Inflammatory macrophage treated with lipopolysaccharide for 4 hours (primary cell): ENCODE results near the gene C16orf86.

Source experiments
- DNase-seq: peaks from one replicate; pipeline ENCODE4 v3.0.0-alpha.2; 2020

C16orf86 gene

DNA sequence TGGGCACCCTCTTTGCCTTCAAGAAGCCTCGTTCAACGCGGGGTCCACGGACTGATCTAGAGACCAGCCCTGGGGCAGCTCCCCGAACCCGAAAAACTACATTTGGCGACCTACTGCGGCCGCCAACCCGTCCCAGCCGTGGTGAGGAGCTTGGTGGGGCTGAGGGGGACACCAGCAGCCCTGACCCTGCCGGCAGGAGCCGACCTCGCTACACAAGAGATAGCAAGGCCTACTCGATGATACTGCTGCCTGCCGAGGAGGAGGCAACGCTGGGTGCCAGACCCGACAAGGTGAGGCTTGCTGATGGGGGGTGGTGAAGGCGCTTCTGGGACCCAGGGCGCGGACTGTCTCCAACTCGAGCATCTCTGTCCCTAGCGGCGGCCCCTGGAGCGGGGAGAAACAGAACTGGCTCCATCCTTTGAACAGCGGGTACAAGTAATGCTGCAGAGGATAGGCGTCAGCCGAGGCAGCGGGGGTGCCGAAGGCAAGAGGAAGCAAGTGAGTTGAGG is 12.2 kb upstream of the C16orf86 start:
- DNase-seq: no peak

- no peak for DNase-seq
These were observed 11.3 kb upstream of the C16orf86 start for GRCh38 chr16:67655363-67655762.

DNA sequence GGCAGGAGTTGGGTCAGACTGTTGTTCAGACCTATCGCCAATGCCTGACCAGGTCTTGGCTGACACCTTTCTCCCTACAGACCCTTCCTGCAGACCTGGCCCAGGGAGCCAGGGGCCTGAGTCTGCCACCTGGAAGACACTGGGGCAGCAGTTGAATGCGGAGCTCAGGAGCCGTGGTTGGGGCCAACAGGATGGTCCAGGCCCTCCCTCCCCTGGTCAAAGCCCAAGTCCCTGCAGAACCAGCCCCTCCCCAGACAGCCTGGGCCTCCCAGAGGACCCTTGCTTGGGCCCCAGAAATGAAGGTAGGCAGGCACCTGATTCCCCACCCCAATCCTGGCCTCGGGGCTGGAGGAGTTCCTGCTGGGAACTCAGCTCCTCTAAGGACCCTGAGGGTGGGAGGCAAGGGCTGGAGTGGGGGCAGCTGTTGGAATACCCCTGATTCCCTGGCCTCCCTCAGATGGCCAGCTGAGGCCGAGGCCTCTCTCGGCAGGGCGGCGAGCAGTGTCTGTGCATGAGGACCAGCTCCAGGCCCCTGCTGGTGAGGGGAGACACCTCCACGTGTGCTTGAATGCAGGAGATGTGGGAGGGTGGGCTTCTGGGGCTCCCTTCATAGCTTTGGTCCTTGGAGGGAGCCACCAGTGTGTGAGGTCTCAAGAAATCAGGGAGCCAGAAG is 10.1 kb upstream of the C16orf86 start:
- no peak for DNase-seq

GRCh38 chr16:67657017-67657608 is 9.5 kb upstream of the C16orf86 start:
- DNase-seq: no peak

DNA sequence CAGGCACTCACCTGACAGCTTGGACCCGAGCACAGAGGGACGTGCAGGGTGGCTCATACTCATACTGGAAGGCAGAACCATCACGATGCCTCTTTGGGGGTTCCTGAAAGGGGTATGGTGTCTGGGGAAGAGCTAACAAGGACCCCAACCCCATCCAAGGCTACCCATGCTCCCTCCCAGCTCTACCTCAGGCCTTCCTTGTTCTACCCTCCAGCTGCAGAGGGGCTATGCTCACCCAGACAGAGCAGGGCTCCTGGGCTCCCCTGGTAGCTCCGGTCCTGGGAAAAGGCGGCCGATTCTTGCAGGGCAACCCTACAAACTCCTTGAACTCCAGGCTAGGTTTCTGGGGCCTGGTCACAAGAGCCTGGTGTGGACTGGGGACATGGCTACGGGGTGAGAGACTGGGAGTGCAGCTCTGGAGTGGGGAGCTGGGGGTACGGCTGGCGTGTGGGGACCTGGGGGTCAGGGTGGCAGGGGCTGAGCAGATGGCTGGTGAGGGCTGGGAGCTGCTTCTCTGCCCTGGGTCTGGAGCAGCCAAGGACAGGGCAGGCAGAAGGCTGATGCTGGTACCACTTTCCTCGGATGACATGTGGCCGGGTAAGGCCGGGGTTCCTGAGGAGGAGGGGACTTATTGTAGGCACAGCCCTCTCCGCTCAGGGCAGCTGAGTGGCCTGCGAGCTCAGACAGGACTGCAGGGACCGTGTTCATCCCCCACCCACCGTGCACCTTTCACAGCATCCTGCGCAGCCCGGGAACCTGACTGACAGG is 8.7 kb upstream of the C16orf86 start:
- no peak for DNase-seq

DNA sequence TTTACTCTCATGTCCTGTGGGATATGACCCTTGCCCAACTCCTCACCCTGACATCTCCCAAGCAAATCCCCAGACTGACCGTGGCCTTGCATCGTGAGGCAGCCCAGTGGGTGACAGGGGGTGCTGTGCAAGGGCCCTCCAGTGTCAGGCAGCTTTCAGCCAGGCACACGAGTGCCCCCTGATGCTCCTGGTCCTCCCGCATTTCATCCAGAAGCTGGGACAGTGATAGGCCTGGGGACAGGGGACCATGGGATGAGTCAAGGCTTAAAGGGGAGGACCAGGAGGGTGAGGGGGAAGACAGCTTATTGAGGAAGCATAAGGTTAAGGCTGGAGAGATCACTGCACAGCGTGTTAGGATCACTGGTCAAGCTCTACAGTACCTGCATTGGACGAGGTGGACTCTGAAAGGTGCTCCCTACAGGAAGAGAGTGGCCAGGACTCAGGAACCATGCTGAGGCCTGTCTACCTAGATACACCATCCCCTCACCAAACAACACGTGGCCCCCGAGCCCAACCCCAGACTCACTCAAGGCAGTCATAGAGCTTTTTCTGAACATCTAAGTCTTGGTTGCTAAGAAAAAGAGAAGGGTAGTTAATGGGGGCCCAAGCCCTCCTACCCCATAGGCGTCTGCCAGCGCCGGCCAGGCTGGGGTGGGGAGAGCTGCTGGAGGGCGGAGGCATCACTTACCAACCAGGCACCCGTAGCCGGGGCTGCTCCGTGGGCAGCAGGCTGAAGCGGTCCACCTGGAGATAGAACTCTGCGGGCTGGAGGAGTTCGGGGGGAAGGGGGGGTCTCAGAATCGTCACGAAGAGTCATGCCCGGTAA is 7.6 kb upstream of the C16orf86 start:
- DNase-seq: no peak

GRCh38 chr16:67659675-67660563 is 6.7 kb upstream of the C16orf86 start, which contains the start of gene ACD:
Gene ACD, minus strand, starts transcription at chr16:67660260. Its CDS starts 40 bp downstream, at chr16:67660220.
- peak; percentile 95 for DNase-seq

DNA sequence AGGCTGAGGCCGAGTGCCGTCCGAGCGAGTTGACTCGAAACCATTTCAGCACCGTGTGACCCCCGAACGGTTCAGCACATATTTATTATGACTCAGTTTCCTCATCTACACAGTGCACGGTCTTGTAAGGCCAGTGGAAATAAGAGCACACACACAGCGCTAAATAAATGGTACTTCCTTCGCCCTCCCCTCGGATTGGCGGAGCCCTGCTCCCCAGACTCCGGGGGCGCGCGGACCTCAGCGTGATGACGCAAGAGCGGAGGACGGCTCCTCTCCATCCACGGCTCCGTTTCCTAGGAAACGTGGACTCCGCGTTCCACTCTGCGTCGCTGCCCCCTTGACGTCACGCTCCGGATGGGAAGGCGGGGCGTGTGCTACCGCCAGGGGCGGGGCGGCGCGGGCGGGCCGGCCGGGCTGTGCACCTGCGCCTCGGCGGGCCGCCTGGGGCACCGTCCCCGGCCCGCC is 6.0 kb upstream of the C16orf86 start, which contains the start of gene PARD6A:
Gene PARD6A (plus strand): TSS at position 397 of the 465 bp plus-strand sequence. CDS start 79 bp downstream, outside the sequence.
- peak; percentile 94 for DNase-seq

- no peak for DNase-seq
These were observed 5.4 kb upstream of the C16orf86 start for GRCh38 chr16:67661101-67661761.

DNA sequence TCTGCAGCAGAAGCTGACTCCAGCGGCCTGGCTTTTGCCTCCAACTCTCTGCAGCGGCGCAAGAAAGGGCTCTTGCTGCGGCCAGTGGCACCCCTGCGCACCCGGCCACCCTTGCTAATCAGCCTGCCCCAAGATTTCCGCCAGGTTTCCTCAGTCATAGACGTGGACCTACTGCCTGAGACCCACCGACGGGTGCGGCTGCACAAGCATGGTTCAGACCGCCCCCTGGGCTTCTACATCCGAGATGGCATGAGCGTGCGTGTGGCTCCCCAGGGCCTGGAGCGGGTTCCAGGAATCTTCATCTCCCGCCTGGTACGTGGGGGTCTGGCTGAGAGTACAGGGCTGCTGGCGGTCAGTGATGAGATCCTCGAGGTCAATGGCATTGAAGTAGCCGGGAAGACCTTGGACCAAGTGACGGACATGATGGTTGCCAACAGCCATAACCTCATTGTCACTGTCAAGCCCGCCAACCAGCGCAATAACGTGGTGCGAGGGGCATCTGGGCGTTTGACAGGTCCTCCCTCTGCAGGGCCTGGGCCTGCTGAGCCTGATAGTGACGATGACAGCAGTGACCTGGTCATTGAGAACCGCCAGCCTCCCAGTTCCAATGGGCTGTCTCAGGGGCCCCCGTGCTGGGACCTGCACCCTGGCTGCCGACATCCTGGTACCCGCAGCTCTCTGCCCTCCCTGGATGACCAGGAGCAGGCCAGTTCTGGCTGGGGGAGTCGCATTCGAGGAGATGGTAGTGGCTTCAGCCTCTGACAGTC is 4.5 kb upstream of the C16orf86 start:
- no peak for DNase-seq

DNA sequence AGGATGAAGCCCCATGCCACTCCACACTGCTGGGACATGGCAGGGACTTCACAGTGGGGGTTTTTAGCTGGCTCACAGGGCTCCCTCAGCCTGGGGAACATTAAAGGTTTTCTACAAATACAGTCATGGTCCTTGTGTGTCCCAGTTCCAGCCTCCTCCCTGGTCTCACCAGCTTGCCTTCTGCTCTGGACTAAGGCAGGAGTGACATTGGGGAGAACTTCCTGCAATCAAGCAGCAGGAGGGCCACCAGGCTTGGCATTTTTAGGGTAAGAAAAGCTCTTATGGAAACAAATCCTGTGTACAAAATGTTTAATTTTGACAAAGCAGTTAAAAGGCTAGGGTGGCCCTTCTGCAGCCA is 4.0 kb upstream of the C16orf86 start:
- no peak for DNase-seq

DNA sequence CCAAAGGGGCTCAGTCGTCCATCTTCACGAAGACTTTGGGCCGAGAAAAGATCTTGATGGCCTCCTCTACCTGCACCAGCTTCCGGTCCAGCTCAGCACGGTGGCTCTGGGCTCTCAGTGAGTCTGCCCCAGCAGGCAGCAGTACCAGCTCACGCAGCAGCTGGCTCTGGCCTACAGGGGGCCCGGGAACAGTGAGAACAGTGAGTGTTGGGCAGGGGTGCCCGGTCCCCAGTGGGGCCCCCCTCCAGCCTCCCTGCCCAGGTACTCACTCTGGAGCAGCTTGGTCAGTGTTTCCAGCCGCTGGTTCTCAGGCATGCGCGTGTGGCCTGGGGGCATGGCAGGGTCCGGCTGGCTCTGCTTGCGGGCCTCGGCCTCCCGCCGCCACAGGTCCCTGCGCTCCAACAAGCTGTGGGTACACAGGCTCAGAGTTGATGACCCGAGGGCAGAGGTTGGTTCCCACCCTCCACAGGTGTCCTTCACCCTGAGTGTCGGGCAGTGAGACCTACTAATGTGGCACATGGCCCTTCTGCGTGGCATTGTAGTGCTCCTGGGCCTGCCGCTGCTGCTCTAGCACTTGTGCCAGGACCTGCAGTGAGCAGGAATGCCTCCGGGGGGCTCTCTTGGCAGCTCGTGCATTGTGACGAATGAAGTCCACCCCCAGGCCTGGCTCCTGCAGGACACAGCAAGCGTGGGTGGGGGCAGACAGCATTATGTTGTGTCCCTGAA is 3.3 kb upstream of the C16orf86 start:
- peak; percentile 47 for DNase-seq

DNA sequence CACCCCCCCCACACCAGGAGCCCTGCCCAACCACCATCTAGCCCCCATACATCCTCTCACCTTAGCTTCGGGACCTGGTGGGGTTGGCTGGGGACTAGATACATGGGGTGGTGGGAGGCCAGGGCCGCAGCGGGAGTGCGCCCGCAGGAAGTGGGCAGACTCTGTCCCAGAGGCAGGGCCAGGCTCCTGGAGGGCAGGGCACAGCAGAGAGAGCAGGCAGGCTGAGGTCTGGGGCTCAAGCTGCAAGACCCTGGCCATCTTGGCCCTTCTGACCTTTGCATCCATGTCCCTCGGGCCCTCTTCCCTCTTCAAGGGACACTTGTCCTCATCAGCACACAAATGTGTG is 2.8 kb upstream of the C16orf86 start:
- no peak for DNase-seq

- no peak for DNase-seq
These were observed 2.4 kb upstream of the C16orf86 start for GRCh38 chr16:67664258-67664657.

DNA sequence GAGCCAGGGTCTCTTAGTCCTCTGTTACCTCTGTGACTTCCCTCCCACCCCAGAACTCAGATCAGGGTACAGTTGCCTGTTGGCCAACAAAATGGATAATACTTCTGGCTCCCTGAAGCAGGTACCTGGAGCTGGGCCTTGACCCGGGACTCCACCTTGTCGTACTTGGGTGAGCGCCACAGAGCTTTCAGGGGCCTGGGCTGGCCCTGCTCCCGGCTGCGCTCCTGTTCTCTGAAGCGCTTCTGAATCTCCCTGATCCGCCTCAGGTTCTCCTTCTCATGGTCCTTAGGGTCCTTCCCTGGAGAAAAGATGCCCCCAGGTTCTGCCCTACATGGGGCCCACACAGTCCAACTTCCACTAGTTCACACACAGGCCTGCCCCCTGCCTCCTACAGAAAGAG is 1.7 kb upstream of the C16orf86 start:
- DNase-seq: no peak

GRCh38 chr16:67665598-67665997 is 1.0 kb upstream of the C16orf86 start:
- DNase-seq: no peak

GRCh38 chr16:67666032-67666551 is 522 bp upstream of the C16orf86 start:
- peak; percentile 27 for DNase-seq

DNA sequence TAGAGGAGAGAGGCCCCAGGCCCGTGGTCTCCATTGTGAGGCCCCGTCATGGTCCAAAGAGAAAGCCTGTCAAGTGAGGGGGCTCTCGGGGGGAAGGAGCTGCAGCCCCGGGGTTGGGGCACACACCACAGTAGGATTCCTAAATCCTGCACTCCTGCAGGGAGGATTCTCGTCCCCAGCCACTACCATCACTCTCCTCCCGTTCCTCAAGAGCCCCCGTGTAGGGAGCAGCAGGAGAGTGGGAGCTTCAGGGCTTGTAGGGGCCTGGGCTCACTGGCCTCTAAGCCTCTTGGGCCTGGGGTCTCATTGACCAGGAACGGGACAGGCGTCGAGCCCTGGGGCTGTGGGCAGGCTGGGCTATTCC is 821 bp downstream of the C16orf86 start:
- DNase-seq: no peak

GRCh38 chr16:67667817-67668494 is 1.3 kb downstream of the C16orf86 start:
- peak; percentile 87 for DNase-seq
